Lower lobe of right lung (tissue), 2 donors: Measurements from ENCODE around the gene CDH23. TPM values are rescaled to one million over a fixed set of nuclear protein-coding genes. Genes with fewer than 3 reads are reported as not detected.

Source experiments
- ATAC-seq, 2 donors: fragments of 200-7000 bp; cut with Tn5 transposase; one replicate each; pipeline ENCODE4 v1.9.1; 2020 to 2022; ENCODE audit warnings: mild to moderate bottlenecking in 2 of 2, moderate library complexity in 2 of 2
- DNase-seq: peaks from one replicate; pipeline ENCODE4 v3.0.0-alpha.2; 2020
- H3K27ac ChIP-seq: fragments of 200-600 bp; one replicate; pipeline ENCODE4 v1.8.0; 2022
- H3K27me3 ChIP-seq: fragments of 200-600 bp; one replicate; pipeline ENCODE4 v1.8.0; 2022; ENCODE audit warnings: low read depth
- H3K36me3 ChIP-seq: fragments of 200-600 bp; one replicate; pipeline ENCODE4 v1.8.0; 2022; ENCODE audit warnings: mild to moderate bottlenecking
- H3K4me1 ChIP-seq: fragments of 200-600 bp; one replicate; pipeline ENCODE4 v1.8.0; 2022
- H3K4me3 ChIP-seq: fragments of 200-600 bp; one replicate; pipeline ENCODE4 v1.8.0; 2022; ENCODE audit warnings: mild to moderate bottlenecking
- H3K9me3 ChIP-seq: fragments of 200-600 bp; one replicate; pipeline ENCODE4 v1.8.0; 2022
- CTCF ChIP-seq: fragments of 200-600 bp; IDR thresholded peaks from one replicate; pipeline ENCODE4 v1.8.0; 2022; ENCODE audit warnings: antibody characterized with exemption, mild to moderate bottlenecking
- intact Hi-C: fragments of 100-400 bp; cut with DNase I; formaldehyde crosslinking; loops from one replicate; pipeline ENCODE4 v1.11.0; 2022
- total RNA-seq: library from RNA; stranded (reverse); fragmentation: NEBNext Ultra II Directional; extraction: Animal tissue kit (Norgen Biotek cat#: 25700); gene quantifications from one replicate; pipeline ENCODE4 v1.2.1, GENCODE V29; 2021
- donor health status: DM: no; HTN: yes; CAD: no; lungs with severe emphysema.

The CDH23 gene
- total RNA-seq, 1 donor from 2014 or later, result 9.4 TPM

- H3K4me3 ChIP-seq, result no peak overlapping the region
- H3K27ac ChIP-seq, result no peak overlapping the region
- H3K9me3 ChIP-seq, result no peaks in the 10 kb centered on the region
- TF ChIP-seq CTCF, result no peak
- intact Hi-C loops, result no loop called here
- H3K36me3 ChIP-seq, result no peaks in the 10 kb centered on the region
- ATAC-seq (no peak), DNase-seq (no peak)
- H3K4me1 ChIP-seq, result peaks cover 46% of the 10 kb centered on the region
- H3K27me3 ChIP-seq, result no peaks in the 10 kb centered on the region
These were observed 327.8 kb downstream of the CDH23 start for GRCh38 chr10:71724539-71724938.

GRCh38 chr10:71725249-71725648, 328.5 kb downstream of the CDH23 start:
- Histone ChIP-seq H3K36me3 (no peaks in the 10 kb centered on the region), H3K9me3 (no peaks in the 10 kb centered on the region), H3K27me3 (no peaks in the 10 kb centered on the region), H3K4me1 (peaks cover 51% of the 10 kb centered on the region), H3K27ac (peak overlapping the region; percentile 31), H3K4me3 (no peak overlapping the region)
- no peak for TF ChIP-seq CTCF
- intact Hi-C loops, result no loop called here
- ATAC-seq (no peak), DNase-seq (no peak)

- H3K36me3 ChIP-seq, result no peaks in the 10 kb centered on the region
- no peaks in the 10 kb centered on the region for H3K9me3 ChIP-seq
- DNase-seq (no peak), ATAC-seq (peak in 1 of 2 donors; percentile 15)
- TF ChIP-seq CTCF, result no peak
- no peak overlapping the region for H3K4me3 ChIP-seq
- H3K27ac ChIP-seq, result peak overlapping the region; percentile 87
- peaks cover 52% of the 10 kb centered on the region for H3K4me1 ChIP-seq
- no peaks in the 10 kb centered on the region for H3K27me3 ChIP-seq
- intact Hi-C loops, result no loop called here
These were observed 329.4 kb downstream of the CDH23 start for GRCh38 chr10:71725998-71726579.

GRCh38 chr10:71726580-71727104, 329.9 kb downstream of the CDH23 start:
- no peak overlapping the region for H3K4me3 ChIP-seq
- intact Hi-C loops, result no loop called here
- H3K4me1 ChIP-seq, result peaks cover 52% of the 10 kb centered on the region
- ATAC-seq (no peak), DNase-seq (no peak)
- H3K27me3 ChIP-seq, result no peaks in the 10 kb centered on the region
- TF ChIP-seq CTCF, result no peak
- H3K36me3 ChIP-seq, result no peaks in the 10 kb centered on the region
- no peaks in the 10 kb centered on the region for H3K9me3 ChIP-seq
- peak overlapping the region; percentile 87 for H3K27ac ChIP-seq

GRCh38 chr10:71727105-71727737, 330.5 kb downstream of the CDH23 start:
- Histone ChIP-seq H3K4me3 (no peak overlapping the region), H3K27me3 (no peaks in the 10 kb centered on the region), H3K27ac (peak overlapping the region; percentile 87), H3K9me3 (no peaks in the 10 kb centered on the region), H3K4me1 (peaks cover 52% of the 10 kb centered on the region), H3K36me3 (no peaks in the 10 kb centered on the region)
- TF ChIP-seq CTCF, result no peak
- intact Hi-C loops, result no loop called here
- DNase-seq (no peak), ATAC-seq (peak; percentile 25)
